Measurements from ENCODE around the gene PCNX4.

Gene PCNX4

GRCh38 chr14:60195179-60195810 lies 103.6 kb downstream of the PCNX4 start:
- Histone ChIP-seq H3K27ac (ENCODE audit: low read depth, low read length) (no peak overlapping the region), H3K9ac (ENCODE audit: low read length) (no peak overlapping the region), H3K4me3 (ENCODE audit: low read depth in 1 of 2, low read length in 2 of 2) (no peak overlapping the region), H3K4me1 (ENCODE audit: insufficient read depth, low read length) (peaks cover 5% of the 10 kb centered on the region), H3K27me3 (ENCODE audit: control insufficient read depth in 1 of 2, insufficient read depth in 2 of 2, low read length in 2 of 2) (no peaks in the 10 kb centered on the region), H3K36me3 (ENCODE audit: insufficient read depth, low read length) (no peaks in the 10 kb centered on the region), H3K9me3 (ENCODE audit: low read length) (no peaks in the 10 kb centered on the region)

GRCh38 chr14:60196291-60196690 lies 104.6 kb downstream of the PCNX4 start:
- H3K9me3 ChIP-seq (ENCODE audit: low read length) = no peaks in the 10 kb centered on the region
- H3K9ac ChIP-seq (ENCODE audit: low read length) = no peak overlapping the region
- no peaks in the 10 kb centered on the region for H3K27me3 ChIP-seq (ENCODE audit: control insufficient read depth in 1 of 2, insufficient read depth in 2 of 2, low read length in 2 of 2)
- no peak overlapping the region for H3K27ac ChIP-seq (ENCODE audit: low read depth, low read length)
- no peak overlapping the region for H3K4me3 ChIP-seq (ENCODE audit: low read depth in 1 of 2, low read length in 2 of 2)
- H3K4me1 ChIP-seq (ENCODE audit: insufficient read depth, low read length) = no peaks in the 10 kb centered on the region
- no peaks in the 10 kb centered on the region for H3K36me3 ChIP-seq (ENCODE audit: insufficient read depth, low read length)

GRCh38 chr14:60197629-60198303 lies 106.0 kb downstream of the PCNX4 start:
- Histone ChIP-seq H3K27ac (ENCODE audit: low read depth, low read length) (no peak overlapping the region), H3K4me1 (ENCODE audit: insufficient read depth, low read length) (no peaks in the 10 kb centered on the region), H3K36me3 (ENCODE audit: insufficient read depth, low read length) (no peaks in the 10 kb centered on the region), H3K9ac (ENCODE audit: low read length) (no peak overlapping the region), H3K4me3 (ENCODE audit: low read depth in 1 of 2, low read length in 2 of 2) (no peak overlapping the region), H3K27me3 (ENCODE audit: control insufficient read depth in 1 of 2, insufficient read depth in 2 of 2, low read length in 2 of 2) (no peaks in the 10 kb centered on the region), H3K9me3 (ENCODE audit: low read length) (no peaks in the 10 kb centered on the region)

GRCh38 chr14:60199321-60199720 lies 107.6 kb downstream of the PCNX4 start:
- Histone ChIP-seq H3K4me1 (ENCODE audit: insufficient read depth, low read length) (no peaks in the 10 kb centered on the region), H3K27ac (ENCODE audit: low read depth, low read length) (no peak overlapping the region), H3K4me3 (ENCODE audit: low read depth in 1 of 2, low read length in 2 of 2) (no peak overlapping the region), H3K27me3 (ENCODE audit: control insufficient read depth in 1 of 2, insufficient read depth in 2 of 2, low read length in 2 of 2) (no peaks in the 10 kb centered on the region), H3K9me3 (ENCODE audit: low read length) (no peaks in the 10 kb centered on the region), H3K36me3 (ENCODE audit: insufficient read depth, low read length) (no peaks in the 10 kb centered on the region), H3K9ac (ENCODE audit: low read length) (no peak overlapping the region)

- Histone ChIP-seq H3K27ac (ENCODE audit: low read depth, low read length) (no peak overlapping the region), H3K27me3 (ENCODE audit: control insufficient read depth in 1 of 2, insufficient read depth in 2 of 2, low read length in 2 of 2) (no peaks in the 10 kb centered on the region), H3K4me3 (ENCODE audit: low read depth in 1 of 2, low read length in 2 of 2) (no peak overlapping the region), H3K4me1 (ENCODE audit: insufficient read depth, low read length) (no peaks in the 10 kb centered on the region), H3K9ac (ENCODE audit: low read length) (no peak overlapping the region), H3K9me3 (ENCODE audit: low read length) (no peaks in the 10 kb centered on the region), H3K36me3 (ENCODE audit: insufficient read depth, low read length) (no peaks in the 10 kb centered on the region)
Measured at GRCh38 chr14:60204104-60204842, 112.5 kb downstream of the PCNX4 start.

- Histone ChIP-seq H3K27me3 (ENCODE audit: control insufficient read depth in 1 of 2, insufficient read depth in 2 of 2, low read length in 2 of 2) (no peaks in the 10 kb centered on the region), H3K27ac (ENCODE audit: low read depth, low read length) (no peak overlapping the region), H3K36me3 (ENCODE audit: insufficient read depth, low read length) (no peaks in the 10 kb centered on the region), H3K9ac (ENCODE audit: low read length) (no peak overlapping the region), H3K4me3 (ENCODE audit: low read depth in 1 of 2, low read length in 2 of 2) (no peak overlapping the region), H3K9me3 (ENCODE audit: low read length) (no peaks in the 10 kb centered on the region), H3K4me1 (ENCODE audit: insufficient read depth, low read length) (no peaks in the 10 kb centered on the region)
Measured at GRCh38 chr14:60204843-60205774, 113.4 kb downstream of the PCNX4 start.

GRCh38 chr14:60206249-60206670 lies 114.5 kb downstream of the PCNX4 start:
- no peaks in the 10 kb centered on the region for H3K36me3 ChIP-seq (ENCODE audit: insufficient read depth, low read length)
- H3K27me3 ChIP-seq (ENCODE audit: control insufficient read depth in 1 of 2, insufficient read depth in 2 of 2, low read length in 2 of 2) = no peaks in the 10 kb centered on the region
- H3K4me3 ChIP-seq (ENCODE audit: low read depth in 1 of 2, low read length in 2 of 2) = no peak overlapping the region
- no peaks in the 10 kb centered on the region for H3K4me1 ChIP-seq (ENCODE audit: insufficient read depth, low read length)
- H3K9me3 ChIP-seq (ENCODE audit: low read length) = no peaks in the 10 kb centered on the region
- no peak overlapping the region for H3K27ac ChIP-seq (ENCODE audit: low read depth, low read length)
- H3K9ac ChIP-seq (ENCODE audit: low read length) = no peak overlapping the region

- H3K4me3 ChIP-seq (ENCODE audit: low read depth in 1 of 2, low read length in 2 of 2) = no peak overlapping the region
- no peaks in the 10 kb centered on the region for H3K27me3 ChIP-seq (ENCODE audit: control insufficient read depth in 1 of 2, insufficient read depth in 2 of 2, low read length in 2 of 2)
- no peaks in the 10 kb centered on the region for H3K9me3 ChIP-seq (ENCODE audit: low read length)
- no peak overlapping the region for H3K9ac ChIP-seq (ENCODE audit: low read length)
- no peaks in the 10 kb centered on the region for H3K4me1 ChIP-seq (ENCODE audit: insufficient read depth, low read length)
- H3K36me3 ChIP-seq (ENCODE audit: insufficient read depth, low read length) = no peaks in the 10 kb centered on the region
- H3K27ac ChIP-seq (ENCODE audit: low read depth, low read length) = no peak overlapping the region
Measured at GRCh38 chr14:60206837-60207533, 115.3 kb downstream of the PCNX4 start.

GRCh38 chr14:60210703-60211102 lies 119.0 kb downstream of the PCNX4 start:
- no peak overlapping the region for H3K9ac ChIP-seq (ENCODE audit: low read length)
- no peaks in the 10 kb centered on the region for H3K27me3 ChIP-seq (ENCODE audit: control insufficient read depth in 1 of 2, insufficient read depth in 2 of 2, low read length in 2 of 2)
- no peak overlapping the region for H3K27ac ChIP-seq (ENCODE audit: low read depth, low read length)
- no peak overlapping the region for H3K4me3 ChIP-seq (ENCODE audit: low read depth in 1 of 2, low read length in 2 of 2)
- peaks cover 13% of the 10 kb centered on the region for H3K4me1 ChIP-seq (ENCODE audit: insufficient read depth, low read length)
- no peaks in the 10 kb centered on the region for H3K9me3 ChIP-seq (ENCODE audit: low read length)
- no peaks in the 10 kb centered on the region for H3K36me3 ChIP-seq (ENCODE audit: insufficient read depth, low read length)

- Histone ChIP-seq H3K36me3 (ENCODE audit: insufficient read depth, low read length) (no peaks in the 10 kb centered on the region), H3K4me3 (ENCODE audit: low read depth in 1 of 2, low read length in 2 of 2) (no peak overlapping the region), H3K9me3 (ENCODE audit: low read length) (no peaks in the 10 kb centered on the region), H3K27ac (ENCODE audit: low read depth, low read length) (no peak overlapping the region), H3K27me3 (ENCODE audit: control insufficient read depth in 1 of 2, insufficient read depth in 2 of 2, low read length in 2 of 2) (no peaks in the 10 kb centered on the region), H3K9ac (ENCODE audit: low read length) (no peak overlapping the region), H3K4me1 (ENCODE audit: insufficient read depth, low read length) (peaks cover 15% of the 10 kb centered on the region)
Measured at GRCh38 chr14:60211153-60211552, 119.4 kb downstream of the PCNX4 start.

Data from muscle layer of colon (tissue), 2 donors.